GM15510 (cell line): ENCODE results near the gene ATP5F1E.
A peak's percentile ranks its signal among the peaks of the same experiment; 100 is the strongest.

Experiments used
- POLR2A ChIP-seq: IDR thresholded peaks from 3 replicates; pipeline ENCODE4 v1.6.1; 2011; ENCODE audit warnings: borderline replicate concordance; ENCODE audit not compliant: insufficient read length; ENCODE audit errors: extremely low read depth

The ATP5F1E gene

DNA sequence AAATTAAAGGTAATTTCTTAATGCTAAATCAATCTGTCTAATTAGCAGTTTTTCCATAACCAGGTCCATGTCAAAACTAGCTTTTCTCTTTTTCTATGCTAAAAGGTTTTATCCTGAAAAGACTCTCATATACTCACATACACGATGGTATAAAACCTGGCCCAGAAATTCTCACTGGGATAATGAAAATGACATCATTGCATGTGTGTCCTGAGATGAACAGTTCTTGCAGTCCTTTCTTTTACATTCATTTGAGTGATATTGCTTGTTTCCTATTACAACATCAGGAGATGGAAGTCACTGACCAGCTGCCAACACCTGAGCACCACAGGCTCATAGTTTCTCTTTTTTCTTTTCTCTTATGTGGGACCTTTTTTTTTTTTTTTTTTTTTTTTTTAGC is 18.3 kb upstream of the ATP5F1E start:
- TF ChIP-seq POLR2A = no peak

DNA sequence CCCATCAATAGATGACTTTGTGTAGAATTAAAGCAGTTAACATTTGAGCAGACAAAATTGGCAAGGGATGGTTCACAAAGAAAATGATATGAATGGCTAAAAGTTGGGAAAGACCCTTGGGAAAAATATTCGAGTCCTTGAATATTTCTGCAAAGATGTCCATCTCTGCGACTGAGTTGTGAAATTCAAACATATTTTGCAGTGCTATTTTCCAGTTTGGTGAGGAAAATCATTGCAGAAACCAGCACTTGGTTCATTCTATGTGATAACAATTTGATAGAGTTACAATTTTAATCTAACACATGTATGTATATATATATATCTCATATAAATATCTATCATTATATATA is 16.5 kb upstream of the ATP5F1E start:
- TF ChIP-seq POLR2A = no peak

DNA sequence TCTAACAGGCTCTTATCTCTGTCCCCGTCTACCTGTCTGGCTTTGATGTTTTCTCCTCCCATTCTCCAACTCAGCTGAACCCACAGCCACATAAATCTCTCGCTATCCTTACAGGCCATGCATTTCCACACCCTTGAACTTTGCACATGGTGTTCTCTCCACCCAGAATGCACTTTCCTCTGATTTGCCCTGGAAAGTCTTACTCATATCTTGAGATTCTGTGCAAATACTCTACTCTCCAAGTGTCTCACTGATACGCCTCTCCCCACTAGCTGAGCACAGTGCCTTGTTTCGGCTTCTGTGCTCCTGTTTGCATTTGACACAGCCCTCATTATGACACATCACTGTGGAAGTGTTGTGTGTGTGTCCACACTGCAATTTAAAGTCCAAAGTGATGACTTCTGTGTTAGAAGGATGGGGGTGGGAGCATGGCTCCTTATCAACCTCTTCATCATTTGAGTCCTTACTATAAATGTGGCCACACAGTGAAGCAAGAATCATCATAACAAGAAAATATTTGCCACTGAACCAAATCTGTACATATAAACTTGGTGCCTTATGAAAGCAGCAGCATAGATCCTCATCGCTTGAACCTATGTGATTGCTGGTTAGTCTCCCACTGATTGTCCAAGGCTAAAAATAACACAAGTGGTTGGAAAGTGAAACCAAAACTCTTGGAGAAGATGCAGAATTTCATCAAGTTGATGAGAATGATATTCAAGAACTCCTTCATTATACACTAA is 16.0 kb upstream of the ATP5F1E start:
- TF ChIP-seq POLR2A = no peak

DNA sequence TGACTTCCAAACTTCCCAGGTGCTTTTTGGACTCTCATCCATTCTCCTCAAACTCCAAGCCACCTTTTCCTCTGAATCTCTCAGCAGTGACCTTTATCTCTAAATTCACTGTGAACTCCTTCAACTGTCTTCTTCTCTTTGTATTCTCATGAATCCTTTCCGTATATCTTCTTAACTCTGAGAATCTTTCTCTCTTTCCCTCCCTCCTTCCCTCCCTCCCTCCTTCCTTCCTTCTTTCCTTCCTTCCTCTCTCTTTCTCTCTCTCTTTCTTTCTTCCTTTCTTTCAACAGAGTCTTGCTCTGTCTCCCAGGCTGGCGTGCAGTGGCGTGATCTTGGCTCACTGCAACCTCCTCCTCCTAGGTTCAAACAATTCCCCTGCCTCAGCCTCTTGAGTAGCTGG is 14.7 kb upstream of the ATP5F1E start:
- TF ChIP-seq POLR2A = no peak

DNA sequence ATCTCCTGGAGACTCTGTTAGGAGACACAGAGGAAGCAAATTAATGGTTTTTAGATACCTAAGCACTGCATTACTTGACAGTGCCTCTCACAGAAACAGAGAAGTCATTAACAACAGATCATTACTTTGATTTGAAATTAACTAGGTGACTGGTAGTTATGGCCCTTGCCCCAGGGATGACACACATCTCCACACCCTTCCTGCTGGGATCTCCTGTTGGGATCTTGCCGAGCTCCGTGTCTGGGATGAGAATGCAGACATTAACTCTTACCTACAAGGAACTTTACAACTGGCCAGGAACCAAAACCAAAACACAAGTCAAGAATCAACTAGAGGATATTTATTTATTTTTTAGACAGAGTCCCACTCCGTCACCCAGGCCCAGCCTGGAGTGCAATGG is 12.7 kb upstream of the ATP5F1E start:
- TF ChIP-seq POLR2A = no peak

DNA sequence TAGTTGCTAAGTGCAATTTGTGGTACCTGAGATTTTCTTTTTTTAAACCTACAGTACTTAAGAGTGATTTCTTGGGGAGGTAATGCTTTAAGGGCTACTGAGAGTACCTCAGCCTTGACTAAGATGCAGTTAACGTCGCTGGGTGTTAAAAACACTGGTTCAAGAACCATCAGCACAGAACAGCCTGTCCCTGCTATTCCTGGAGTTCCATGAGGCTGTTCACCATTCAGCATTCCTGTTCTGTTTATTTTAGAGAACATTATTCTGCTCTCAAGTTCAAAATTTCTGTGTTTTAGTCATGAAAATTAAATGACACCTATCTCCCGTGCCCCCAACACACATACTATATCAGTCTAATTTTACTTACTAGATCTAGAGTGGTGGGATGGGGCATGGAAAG is 12.2 kb upstream of the ATP5F1E start:
- TF ChIP-seq POLR2A = no peak

DNA sequence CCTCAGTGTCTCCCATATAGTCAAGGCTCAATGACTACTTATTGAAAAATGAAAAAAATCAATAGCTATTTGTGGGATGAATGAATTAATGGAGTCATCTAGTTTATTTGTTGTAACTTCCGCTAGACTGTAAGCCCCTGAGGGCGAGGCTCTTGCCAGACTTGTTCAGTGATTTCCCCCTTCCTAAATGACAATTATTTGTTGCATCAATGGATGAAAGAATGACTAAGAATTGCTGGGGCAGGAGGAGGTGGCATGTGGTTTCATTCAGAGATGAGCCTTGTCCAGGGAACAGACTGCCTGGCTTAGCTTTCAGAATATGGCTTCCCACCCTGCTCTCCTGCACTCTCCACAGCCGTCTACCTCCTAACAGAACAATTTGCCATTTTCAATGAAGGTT is 11.6 kb upstream of the ATP5F1E start:
- no peak for TF ChIP-seq POLR2A

DNA sequence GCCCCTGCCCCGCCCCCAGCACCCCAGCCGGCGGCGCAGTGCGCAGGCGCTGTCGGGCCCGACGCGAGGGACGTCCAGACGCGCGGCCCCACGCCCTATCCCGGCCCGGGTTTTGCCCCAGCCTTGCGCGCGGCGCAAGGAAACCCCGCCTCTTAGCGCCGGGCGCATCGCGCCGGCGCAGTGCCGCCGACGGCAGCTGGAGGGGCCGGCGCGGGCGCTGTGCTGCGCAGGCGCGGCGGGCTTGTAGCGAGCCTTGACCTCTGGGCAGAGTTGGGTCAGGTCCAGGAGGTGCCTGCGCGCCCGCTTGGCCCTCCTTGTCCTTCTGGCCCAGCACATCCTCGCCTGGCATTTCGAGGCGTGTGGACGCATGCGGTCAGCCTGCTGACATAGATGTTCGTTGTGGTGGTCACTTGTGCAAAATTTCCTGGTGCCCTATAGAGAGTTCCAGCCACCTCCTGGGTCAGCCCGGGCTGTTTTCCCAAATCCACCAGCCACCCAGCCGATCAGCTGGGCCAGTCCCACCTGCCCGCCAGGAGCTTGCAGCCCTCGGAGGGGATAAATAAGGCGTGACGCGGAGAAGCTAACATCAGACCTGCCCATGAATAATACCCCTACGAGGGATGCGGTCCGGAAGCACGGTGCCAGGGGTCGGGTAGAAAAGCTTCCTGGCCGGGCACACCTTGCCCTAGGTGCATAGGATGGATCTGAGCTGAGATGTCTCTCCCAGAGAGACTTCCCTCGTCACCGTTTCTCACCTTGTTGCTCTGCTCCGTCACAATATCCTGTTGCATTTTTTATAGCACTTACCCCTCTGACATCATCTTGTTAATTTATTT is 10.9 kb upstream of the ATP5F1E start:
- TF ChIP-seq POLR2A = peak; percentile 91

DNA sequence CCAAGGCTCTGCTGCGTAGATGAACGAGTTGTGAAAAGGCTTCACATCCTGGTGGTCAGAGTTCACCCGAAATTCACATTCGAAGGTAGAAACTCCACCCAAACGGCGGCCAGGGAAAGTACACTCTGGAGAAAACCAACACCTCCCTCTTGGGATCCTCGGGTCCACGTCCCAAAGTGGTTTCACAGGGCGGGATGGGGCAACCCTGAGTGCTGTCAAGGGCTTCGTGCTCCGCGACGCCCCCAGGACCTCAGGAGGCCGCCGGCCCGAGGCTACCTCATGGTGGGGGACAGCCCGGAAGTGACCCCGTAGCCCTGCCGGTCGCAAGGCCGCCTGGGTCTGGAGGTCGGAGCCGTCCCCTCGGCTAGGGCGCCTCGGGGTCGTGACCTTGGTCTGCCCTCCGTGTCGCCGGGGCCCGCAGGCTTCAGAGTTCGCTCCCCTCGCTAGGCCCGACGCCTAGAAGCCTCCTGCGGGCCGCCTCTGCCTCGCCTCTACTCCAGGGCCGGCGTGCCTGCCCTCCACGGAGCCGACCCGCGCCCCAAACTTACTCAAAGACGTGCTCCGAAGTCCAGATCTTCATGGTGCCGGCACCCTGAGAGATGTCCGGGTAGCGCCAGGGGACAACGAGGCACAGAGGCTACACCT is 10.1 kb upstream of the ATP5F1E start, which contains the start of gene PRELID3B:
TSS of gene PRELID3B (minus strand) at position 636 of the 645 bp plus-strand sequence. CDS start at position 580, 56 bp downstream.
- no peak for TF ChIP-seq POLR2A

DNA sequence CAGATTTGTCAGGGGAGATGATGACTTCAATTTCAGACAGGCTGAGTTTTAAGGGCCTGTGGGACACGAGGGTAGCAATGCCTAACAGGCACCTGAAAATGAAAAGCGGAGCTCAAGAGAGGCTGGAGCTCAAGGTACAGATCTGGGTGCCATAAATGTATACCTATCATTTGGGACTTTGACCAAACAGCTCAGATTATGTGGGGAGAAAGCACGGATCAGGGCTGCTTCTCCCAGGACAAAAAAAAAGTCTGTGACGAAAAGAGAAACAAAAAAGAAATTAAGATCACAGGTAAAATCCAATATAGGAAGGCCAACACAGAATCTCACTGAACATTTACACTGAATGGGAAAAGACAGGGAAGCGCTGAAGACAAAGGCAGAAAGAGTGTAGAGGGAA is 8.5 kb upstream of the ATP5F1E start:
- no peak for TF ChIP-seq POLR2A

DNA sequence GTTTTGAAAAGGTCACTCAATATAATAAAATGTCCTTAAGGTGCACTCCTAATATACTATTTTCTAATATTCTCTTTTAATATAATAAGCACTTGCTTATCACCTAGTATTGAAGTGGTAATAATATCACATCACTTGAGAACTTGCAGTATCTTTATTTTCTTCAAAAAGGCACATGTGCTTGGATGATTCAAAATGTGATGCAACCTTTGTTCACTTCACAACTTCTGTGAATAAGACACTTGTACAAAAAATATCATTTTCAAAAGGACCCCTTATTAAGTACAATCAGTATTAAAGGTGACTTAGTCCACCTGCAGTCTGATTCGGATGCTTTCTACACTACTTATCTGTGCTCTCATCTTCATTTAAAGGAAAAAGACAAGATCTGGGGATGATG is 7.1 kb upstream of the ATP5F1E start:
- no peak for TF ChIP-seq POLR2A

DNA sequence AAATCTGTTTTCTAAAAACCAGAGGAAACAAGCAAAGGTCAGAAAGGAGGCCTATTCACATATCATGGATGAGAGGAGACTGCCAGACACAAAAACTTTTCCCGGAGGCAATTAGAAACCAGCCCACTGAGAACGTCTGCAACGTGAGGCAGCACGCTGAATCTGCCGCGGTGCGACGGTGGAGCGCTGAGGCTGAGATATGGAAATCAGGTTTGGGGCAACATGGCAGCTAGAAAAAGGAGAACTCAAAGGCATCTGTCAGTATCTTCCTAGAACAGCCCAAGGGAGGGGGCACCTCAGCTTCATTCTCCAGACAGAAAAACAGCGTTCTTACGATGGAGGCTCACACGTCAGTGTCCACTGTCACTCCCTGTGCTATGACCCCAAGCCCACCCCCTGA is 5.3 kb upstream of the ATP5F1E start:
- no peak for TF ChIP-seq POLR2A

DNA sequence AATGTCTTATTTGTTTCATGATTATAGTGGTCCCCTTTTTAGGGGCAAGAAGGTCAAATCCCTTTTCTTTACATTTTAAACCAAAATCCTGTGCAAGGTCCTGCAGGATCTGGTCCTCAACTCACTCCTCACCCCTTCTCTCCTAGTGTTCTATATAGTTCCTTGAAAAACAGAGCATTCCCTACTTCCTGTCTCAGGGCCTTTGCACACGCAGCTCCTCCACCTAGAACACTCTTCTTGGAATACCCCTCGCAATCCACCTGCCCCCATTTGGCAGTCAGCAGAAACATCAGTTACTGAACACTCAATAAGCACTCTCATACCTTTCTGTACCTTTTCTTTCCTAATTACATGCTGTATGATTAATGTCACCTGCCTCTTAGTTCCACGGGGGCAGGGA is 3.2 kb upstream of the ATP5F1E start:
- TF ChIP-seq POLR2A = no peak

DNA sequence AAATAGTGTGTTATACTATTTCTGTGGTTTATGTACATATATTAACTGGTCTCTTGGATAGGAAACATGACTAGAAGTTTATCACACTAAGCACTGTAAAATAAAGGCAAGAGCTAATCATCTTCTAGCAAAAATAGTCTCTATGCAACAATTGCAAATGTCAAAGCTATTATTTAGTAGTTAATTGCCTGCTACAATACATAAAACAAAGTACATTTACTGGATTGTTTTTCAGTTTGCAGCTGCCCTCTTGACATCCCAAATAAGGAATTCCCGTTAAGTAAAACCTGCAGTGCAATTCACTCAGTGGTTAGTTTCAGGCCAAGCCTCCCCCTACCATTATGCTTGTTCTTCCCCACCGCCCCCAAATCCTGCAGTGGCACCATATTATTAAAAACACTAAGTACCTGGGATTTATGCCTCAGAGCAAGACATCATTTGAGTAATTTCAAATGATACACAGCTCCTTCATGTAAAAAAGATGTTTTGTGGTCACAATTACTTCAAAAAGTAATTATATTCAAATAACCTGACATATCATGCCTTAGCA is 1.6 kb upstream of the ATP5F1E start:
- TF ChIP-seq POLR2A = no peak

DNA sequence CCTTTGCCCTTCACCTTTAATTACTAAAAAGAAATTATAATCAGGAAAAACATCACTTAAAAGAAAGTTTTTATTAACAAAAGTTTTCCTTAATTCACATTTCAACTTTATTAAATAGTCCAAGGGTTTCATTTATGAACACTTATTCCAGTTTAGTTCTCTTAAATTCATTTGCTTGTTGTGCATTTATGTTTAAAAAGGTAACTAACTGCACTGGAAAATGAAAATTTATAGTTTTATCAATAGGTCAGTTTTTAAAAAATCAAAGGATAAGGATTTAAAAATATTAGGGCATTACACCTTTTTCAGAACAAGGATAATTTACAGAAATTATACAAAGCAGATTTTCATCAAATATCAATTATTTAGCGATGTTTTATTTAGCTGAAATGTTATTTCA is 958 bp upstream of the ATP5F1E start:
- TF ChIP-seq POLR2A = no peak

DNA sequence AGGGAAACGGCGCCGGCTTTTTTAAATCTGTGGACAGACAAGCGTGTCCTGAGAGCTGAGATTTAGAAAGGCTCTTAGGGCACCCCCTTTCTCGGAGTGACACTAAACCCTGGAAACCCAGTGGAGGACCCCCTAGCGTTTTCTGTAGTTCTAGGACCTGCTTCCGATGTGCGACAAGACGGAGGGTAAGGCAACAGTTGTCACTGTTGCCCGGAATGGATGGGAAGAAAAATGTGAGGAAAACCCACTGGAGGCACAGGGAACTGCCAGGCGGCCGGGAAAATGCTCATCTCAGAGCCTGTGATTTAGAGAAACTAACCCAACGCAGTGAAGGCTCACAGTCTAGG is 551 bp upstream of the ATP5F1E start:
- no peak for TF ChIP-seq POLR2A

DNA sequence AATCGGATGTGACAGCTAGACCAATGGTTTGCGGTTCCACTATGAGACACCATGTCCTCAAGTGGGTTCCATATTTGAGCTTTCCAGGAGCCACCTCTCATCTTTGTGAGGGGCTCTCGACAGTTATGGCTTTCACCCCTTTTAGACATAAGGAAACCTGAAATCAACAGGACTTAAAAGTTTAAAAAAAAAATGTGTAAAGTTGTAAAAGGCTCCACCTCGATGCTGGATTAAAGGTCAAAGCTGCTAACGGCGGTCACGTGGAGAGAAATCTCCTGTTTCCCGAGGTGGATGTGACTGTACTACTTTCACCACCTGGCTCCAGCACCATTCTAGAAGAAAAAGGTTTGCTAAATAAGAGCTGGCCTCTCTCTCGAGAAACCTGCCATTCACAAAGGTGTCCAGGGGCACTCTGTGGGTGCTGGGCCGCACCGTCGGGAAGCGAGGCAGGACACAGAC is 542 bp downstream of the ATP5F1E start:
- no peak for TF ChIP-seq POLR2A
